NB4 (cell line): ENCODE measurements around the gene IZUMO4.

ENCODE experiments used
- CTCF ChIP-seq: IDR thresholded peaks from one replicate; pipeline ENCODE4 v1.5.1; 2012; ENCODE audit warnings: low read depth, low read length
- POLR2A ChIP-seq: IDR thresholded peaks from 2 replicates; pipeline ENCODE4 v1.6.1; 2011; ENCODE audit warnings: mild to moderate bottlenecking; ENCODE audit not compliant: insufficient read length; ENCODE audit errors: extremely low read depth

- TF ChIP-seq CTCF (no peak), POLR2A (no peak)
These were observed 16.0 kb downstream of the IZUMO4 start for GRCh38 chr19:2112516-2113320.
